Measurements from ENCODE around the gene CYB561. TPM values are rescaled to one million over a fixed set of nuclear protein-coding genes. Genes with fewer than 3 reads are reported as not detected.

Gene CYB561
- total RNA-seq, 2 donors from 2014 or later, result 76.9 to 170 TPM

- no peaks in the 10 kb centered on the region for H3K4me1 ChIP-seq (replicated peaks)
- H3K36me3 ChIP-seq, result no peaks in the 10 kb centered on the region
- no peaks in the 10 kb centered on the region for H3K9me3 ChIP-seq
- no peak for DNase-seq (ENCODE audit: low spot score)
- no peak overlapping the region for H3K4me3 ChIP-seq
- H3K27ac ChIP-seq, result no peak overlapping the region
- no peaks in the 10 kb centered on the region for H3K27me3 ChIP-seq (replicated peaks; ENCODE audit: insufficient read depth)
- 90% methylated on average over 6 of the region's 6 CpGs for WGBS
- no peak for TF ChIP-seq POLR2A (IDR thresholded peaks at IDR 0.05)
- no peak for TF ChIP-seq POLR2AphosphoS5 (IDR thresholded peaks at IDR 0.05)
- no peak for TF ChIP-seq CTCF (IDR thresholded peaks at IDR 0.05)
- intact Hi-C loops (cut with DNase I), result no loop called here
Measured at GRCh38 chr17:63492940-63493339, 46.8 kb upstream of the CYB561 start.

- no peaks in the 10 kb centered on the region for H3K27me3 ChIP-seq (replicated peaks; ENCODE audit: insufficient read depth)
- H3K9me3 ChIP-seq, result no peaks in the 10 kb centered on the region
- intact Hi-C loops (cut with DNase I), result no loop called here
- no peaks in the 10 kb centered on the region for H3K4me1 ChIP-seq (replicated peaks)
- TF ChIP-seq CTCF (IDR thresholded peaks at IDR 0.05) (no peak), POLR2AphosphoS5 (IDR thresholded peaks at IDR 0.05) (no peak), POLR2A (IDR thresholded peaks at IDR 0.05) (no peak)
- H3K4me3 ChIP-seq, result no peak overlapping the region
- DNase-seq (ENCODE audit: low spot score), result no peak
- no peak overlapping the region for H3K27ac ChIP-seq
- 73% methylated on average over 9 of the region's 10 CpGs for WGBS
- H3K36me3 ChIP-seq, result no peaks in the 10 kb centered on the region
Measured at GRCh38 chr17:63491977-63492618, 46.0 kb upstream of the CYB561 start.

GRCh38 chr17:63491413-63491812 lies 45.3 kb upstream of the CYB561 start:
- 88% methylated on average over 8 of the region's 8 CpGs for WGBS
- intact Hi-C loops (cut with DNase I), result no loop called here
- TF ChIP-seq POLR2AphosphoS5 (IDR thresholded peaks at IDR 0.05) (no peak), POLR2A (IDR thresholded peaks at IDR 0.05) (no peak), CTCF (IDR thresholded peaks at IDR 0.05) (no peak)

GRCh38 chr17:63490858-63491400 lies 44.8 kb upstream of the CYB561 start:
- no peak overlapping the region for H3K4me3 ChIP-seq
- H3K36me3 ChIP-seq, result no peaks in the 10 kb centered on the region
- no peak overlapping the region for H3K27ac ChIP-seq
- WGBS, result 85% methylated on average over 22 of the region's 22 CpGs
- H3K27me3 ChIP-seq (replicated peaks; ENCODE audit: insufficient read depth), result no peaks in the 10 kb centered on the region
- intact Hi-C loops (cut with DNase I), result no loop called here
- H3K4me1 ChIP-seq (replicated peaks), result no peaks in the 10 kb centered on the region
- no peak for DNase-seq (ENCODE audit: low spot score)
- no peak for TF ChIP-seq CTCF (IDR thresholded peaks at IDR 0.05)
- TF ChIP-seq POLR2AphosphoS5 (IDR thresholded peaks at IDR 0.05), result no peak
- TF ChIP-seq POLR2A (IDR thresholded peaks at IDR 0.05), result no peak
- H3K9me3 ChIP-seq, result no peaks in the 10 kb centered on the region

More at GRCh38 chr17:63491413-63491812, 45.3 kb upstream of the CYB561 start:
- no peak for DNase-seq (ENCODE audit: low spot score)
- Histone ChIP-seq H3K36me3 (no peaks in the 10 kb centered on the region), H3K4me3 (no peak overlapping the region), H3K9me3 (no peaks in the 10 kb centered on the region), H3K27ac (no peak overlapping the region), H3K4me1 (replicated peaks) (no peaks in the 10 kb centered on the region), H3K27me3 (replicated peaks; ENCODE audit: insufficient read depth) (no peaks in the 10 kb centered on the region)

- DNase-seq (ENCODE audit: low spot score), result no peak
- Histone ChIP-seq H3K27ac (no peak overlapping the region), H3K9me3 (no peaks in the 10 kb centered on the region), H3K27me3 (replicated peaks; ENCODE audit: insufficient read depth) (no peaks in the 10 kb centered on the region), H3K4me3 (no peak overlapping the region), H3K36me3 (no peaks in the 10 kb centered on the region), H3K4me1 (replicated peaks) (no peaks in the 10 kb centered on the region)
- TF ChIP-seq POLR2AphosphoS5 (IDR thresholded peaks at IDR 0.05), result no peak
- no peak for TF ChIP-seq CTCF (IDR thresholded peaks at IDR 0.05)
- 35% methylated on average over 10 of the region's 10 CpGs for WGBS
- intact Hi-C loops (cut with DNase I), result no loop called here
Measured at GRCh38 chr17:63490329-63490728, 44.2 kb upstream of the CYB561 start.
